Stomach (tissue), 9 donors: ENCODE results near the gene DHRS7B. TPM values are rescaled to one million over a fixed set of nuclear protein-coding genes. Genes with fewer than 3 reads are reported as not detected.
A peak's percentile ranks its signal among the peaks of the same experiment; 100 is the strongest.
"Not testable (repeated sequence)": the region's sequence is repeated elsewhere in the genome, so short reads cannot be mapped to it uniquely, and the experiment has no call there.

Experiments used
- DNase-seq, 2 donors: peaks; one replicate each; pipeline versions ENCODE4 v3.0.0 to v3.0.0-alpha.2; 2013 to 2019
- H3K27ac ChIP-seq, 5 donors: fragments of 200-600 bp in 4 of 5; sonication (generic) in 4 of 5; one replicate each; pipeline ENCODE4 v1.5.1; 2013 to 2019; ENCODE audit warnings: mild to moderate bottlenecking in 1 of 5, moderate library complexity in 1 of 5
- H3K27me3 ChIP-seq, 3 donors: fragments of 200-600 bp; sonication (generic); one replicate each; pipeline ENCODE4 v1.5.1; 2017 to 2019; ENCODE audit warnings: mixed run types in 1 of 3
- H3K36me3 ChIP-seq, 4 donors: fragments of 200-600 bp; sonication (generic); 1 replicate in 3 of 4; 2 replicates in 1 of 4; pipeline ENCODE4 v1.5.1; 2016 to 2019
- H3K4me1 ChIP-seq, 4 donors: fragments of 200-600 bp; sonication (generic); one replicate each; pipeline ENCODE4 v1.5.1; 2016 to 2019
- H3K4me3 ChIP-seq, 4 donors: fragments of 200-600 bp; sonication (generic) in 3 of 4; one replicate each; pipeline ENCODE4 v1.5.1; 2016 to 2019; ENCODE audit warnings: mild to moderate bottlenecking in 1 of 4
- H3K9me3 ChIP-seq, 4 donors: fragments of 200-600 bp; sonication (generic); one replicate each; pipeline ENCODE4 v1.5.1; 2016 to 2019
- EP300 ChIP-seq: sonication (generic); formaldehyde crosslinking; IDR thresholded peaks from one replicate; pipeline ENCODE4 v1.6.1; 2017; ENCODE audit warnings: antibody characterized with exemption
- POLR2A ChIP-seq, 4 donors: fragments of 450-650 bp; IDR thresholded peaks; one replicate each; pipeline ENCODE4 v1.6.1; 2016; ENCODE audit warnings: antibody characterized with exemption in 4 of 4, control low read depth in 2 of 4, mild to moderate bottlenecking in 1 of 4, moderate library complexity in 1 of 4
- POLR2AphosphoS5 ChIP-seq, 3 donors: sonication (generic); formaldehyde crosslinking; IDR thresholded peaks; one replicate each; pipeline ENCODE4 v1.6.1; 2016; ENCODE audit warnings: antibody characterized with exemption in 3 of 3
- WGBS, 5 donors: extraction: QIAGEN DNeasy Blood & Tissue Kit in 3 of 5; methylation state at CpG; one replicate each; pipeline versions ENCODE4 v1.1.5 to v1.1.7; 2013 to 2018; 5-methylcytosine and 5-hydroxymethylcytosine counted together
- intact Hi-C: fragments of 100-400 bp; cut with DNase I; formaldehyde crosslinking; loops from one replicate; pipeline ENCODE4 v1.15.1; 2023; ENCODE audit warnings: low total_unique reads
- polyA plus RNA-seq, 3 donors: library from polyadenylated mRNA; stranded (reverse); fragments of 200-250 nt; gene quantifications; one replicate each; pipeline ENCODE4 v1.2.3, GENCODE V29; 2013
- total RNA-seq, 5 donors: library from RNA; depleted of rRNA; stranded (reverse); fragments of >200 nt; gene quantifications; one replicate each; pipeline versions ENCODE4 v1.1.0 to v1.2.3, GENCODE V29; 2014 to 2016
- TF ChIP-seq, protein P1 (sequence below), 7 experiments: fragments of 450-650 bp in 4 of 7; fragments of 200-600 bp in 3 of 7; sonication (generic) in 3 of 7; IDR thresholded peaks; one replicate each; pipeline ENCODE4 v1.5.1; 2016 to 2019; ENCODE audit warnings: antibody characterized with exemption in 7 of 7, control low read depth in 2 of 7, mild to moderate bottlenecking in 1 of 7
- donor health status: healthy with polysubstance abuse.
- donor health status: Bipolar disorder and iron deficiency.
- donor health status: healthy.

DHRS7B gene
- total and polyA plus RNA-seq, 8 donors, result 5.8 to 32.9 (median 20.3) TPM; not detected in 1

DNA sequence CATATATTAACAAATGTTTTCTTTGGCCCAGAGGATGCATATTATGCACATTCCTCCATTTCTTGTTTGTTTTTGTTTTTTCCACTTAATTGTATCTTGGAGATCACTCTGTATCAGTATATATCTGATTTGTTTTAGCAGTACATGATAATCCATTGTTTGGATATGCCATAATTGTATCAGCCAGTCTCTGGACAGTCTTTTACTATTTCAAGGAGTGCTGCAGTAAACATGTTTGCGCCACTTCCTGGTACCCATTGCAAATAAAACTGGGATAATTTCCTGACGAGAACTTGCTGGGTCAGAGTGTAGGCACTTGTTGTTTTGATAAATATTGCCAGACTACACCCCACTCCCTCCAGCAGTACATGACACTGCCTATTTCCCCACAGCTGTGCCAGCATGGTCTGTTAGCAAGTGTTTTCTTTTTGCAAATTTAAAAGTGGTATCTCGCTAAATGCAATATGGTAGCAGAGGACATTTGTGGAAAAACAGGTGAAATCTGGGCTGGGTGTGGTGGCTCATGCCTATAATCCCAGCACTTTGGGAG, 92.1 kb downstream of the DHRS7B start:
- no peak for DNase-seq
- H3K27me3 ChIP-seq, result no peaks in the 10 kb centered on the region
- H3K27ac ChIP-seq, result no peak overlapping the region
- H3K9me3 ChIP-seq, result no peaks in the 10 kb centered on the region
- peaks cover 8 to 42% (median 25%) of the 10 kb centered on the region in 4 donors for H3K4me1 ChIP-seq
- TF ChIP-seq POLR2AphosphoS5 (IDR thresholded peaks at IDR 0.05) (no peak), EP300 (no peak), POLR2A (IDR thresholded peaks at IDR 0.05) (no peak)
- TF ChIP-seq, protein P1, sequence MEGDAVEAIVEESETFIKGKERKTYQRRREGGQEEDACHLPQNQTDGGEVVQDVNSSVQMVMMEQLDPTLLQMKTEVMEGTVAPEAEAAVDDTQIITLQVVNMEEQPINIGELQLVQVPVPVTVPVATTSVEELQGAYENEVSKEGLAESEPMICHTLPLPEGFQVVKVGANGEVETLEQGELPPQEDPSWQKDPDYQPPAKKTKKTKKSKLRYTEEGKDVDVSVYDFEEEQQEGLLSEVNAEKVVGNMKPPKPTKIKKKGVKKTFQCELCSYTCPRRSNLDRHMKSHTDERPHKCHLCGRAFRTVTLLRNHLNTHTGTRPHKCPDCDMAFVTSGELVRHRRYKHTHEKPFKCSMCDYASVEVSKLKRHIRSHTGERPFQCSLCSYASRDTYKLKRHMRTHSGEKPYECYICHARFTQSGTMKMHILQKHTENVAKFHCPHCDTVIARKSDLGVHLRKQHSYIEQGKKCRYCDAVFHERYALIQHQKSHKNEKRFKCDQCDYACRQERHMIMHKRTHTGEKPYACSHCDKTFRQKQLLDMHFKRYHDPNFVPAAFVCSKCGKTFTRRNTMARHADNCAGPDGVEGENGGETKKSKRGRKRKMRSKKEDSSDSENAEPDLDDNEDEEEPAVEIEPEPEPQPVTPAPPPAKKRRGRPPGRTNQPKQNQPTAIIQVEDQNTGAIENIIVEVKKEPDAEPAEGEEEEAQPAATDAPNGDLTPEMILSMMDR (IDR thresholded peaks at IDR 0.05), result no peak
- intact Hi-C loops, result loop anchor here (10.0 kb wide), 1 partner anchor 94 kb away; the partner anchor contains the start of gene DHRS7B
- 65 to 75% (median 69%) methylated on average over 3 of the region's 3 CpGs for WGBS, 5 donors
- no peak overlapping the region for H3K4me3 ChIP-seq
- H3K36me3 ChIP-seq, result peaks cover 0 to 31% (median 22%) of the 10 kb centered on the region in 4 donors

DNA sequence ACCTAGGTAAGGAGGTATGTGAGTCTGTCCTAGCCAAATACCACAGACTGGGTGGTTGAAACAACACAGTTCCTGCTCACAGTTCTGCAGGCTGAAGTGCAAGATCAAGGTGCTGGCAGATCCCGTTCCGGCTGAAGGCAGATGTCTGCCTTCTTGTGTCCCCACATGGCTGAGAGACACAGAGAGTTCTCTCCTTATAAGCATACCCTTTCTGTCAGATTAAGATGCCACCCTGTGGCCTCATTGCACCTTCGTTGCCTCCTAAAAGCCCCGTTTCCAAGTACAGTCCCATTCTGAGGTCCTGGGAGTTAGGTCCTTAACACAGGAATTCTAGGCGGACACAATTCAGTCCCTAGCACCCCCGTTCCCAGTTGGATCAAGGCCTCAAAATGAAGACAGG, 96.3 kb downstream of the DHRS7B start:
- peaks cover 0 to 12% (median 8%) of the 10 kb centered on the region in 4 donors for H3K4me1 ChIP-seq
- no peaks in the 10 kb centered on the region for H3K9me3 ChIP-seq
- H3K27ac ChIP-seq, result no peak overlapping the region
- TF ChIP-seq POLR2A (IDR thresholded peaks at IDR 0.05), result no peak
- no peak for TF ChIP-seq POLR2AphosphoS5 (IDR thresholded peaks at IDR 0.05)
- no peak for TF ChIP-seq EP300
- TF ChIP-seq, protein P1 (IDR thresholded peaks at IDR 0.05), result no peak
- no peak overlapping the region for H3K4me3 ChIP-seq
- intact Hi-C loops, result no loop called here
- DNase-seq, result no peak
- H3K36me3 ChIP-seq, result peaks cover 0 to 31% (median 22%) of the 10 kb centered on the region in 4 donors
- no peaks in the 10 kb centered on the region for H3K27me3 ChIP-seq
- WGBS, 5 donors, result 91 to 97% (median 95%) methylated on average over 5 to 6 of the region's 6 CpGs

DNA sequence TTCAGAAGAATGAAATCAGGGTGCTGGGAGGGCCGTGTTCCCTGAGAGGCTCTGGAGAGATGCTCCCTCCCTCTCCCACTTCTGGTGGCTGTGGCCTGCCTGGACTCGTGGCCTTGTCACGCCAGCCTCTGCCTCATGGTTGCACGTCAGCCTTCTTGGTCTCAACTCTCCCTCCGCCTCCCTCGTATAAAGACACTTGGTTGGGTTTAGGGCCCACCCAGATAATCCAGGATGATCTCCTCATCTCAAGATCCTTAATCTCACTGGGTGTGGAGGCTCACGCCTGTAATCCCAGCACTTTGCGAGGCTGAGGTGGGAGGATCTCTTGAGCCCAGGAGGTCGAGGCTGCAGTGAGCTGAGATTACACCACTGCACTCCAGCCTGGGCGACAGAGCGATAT, 100.5 kb downstream of the DHRS7B start:
- intact Hi-C loops, DNase-seq: not testable (repeated sequence)

DNA sequence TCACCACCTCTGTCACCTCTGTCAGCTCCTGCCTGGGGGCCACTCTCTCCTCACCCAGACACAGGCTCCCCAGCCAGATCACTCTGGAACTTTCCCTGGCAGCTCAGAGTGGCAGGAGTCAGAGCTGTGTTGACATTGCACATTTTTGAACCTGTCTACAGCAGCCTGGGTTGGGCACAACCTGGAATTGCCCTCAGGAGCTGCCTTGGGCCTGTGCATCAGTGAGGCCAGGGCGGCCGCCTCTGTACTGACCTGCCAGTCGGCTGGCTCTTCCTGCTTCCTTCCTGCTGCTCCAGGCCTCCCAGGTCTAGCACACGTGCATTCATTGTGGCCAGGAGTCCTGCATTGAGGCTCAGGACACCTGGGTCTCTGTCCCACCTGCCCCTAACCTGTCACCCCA, 101.3 kb downstream of the DHRS7B start:
- H3K4me1 ChIP-seq, result no peaks in the 10 kb centered on the region
- peaks cover 0 to 2% (median under 1%) of the 10 kb centered on the region in 4 donors for H3K36me3 ChIP-seq
- TF ChIP-seq, protein P1 (IDR thresholded peaks at IDR 0.05), result no peak
- no peak for TF ChIP-seq POLR2AphosphoS5 (IDR thresholded peaks at IDR 0.05)
- no peak for TF ChIP-seq EP300
- TF ChIP-seq POLR2A (IDR thresholded peaks at IDR 0.05), result no peak
- DNase-seq, result no peak
- WGBS, 5 donors, result 43 to 55% (median 48%) methylated on average over 4 of the region's 4 CpGs
- no peaks in the 10 kb centered on the region for H3K27me3 ChIP-seq
- H3K27ac ChIP-seq, result peak overlapping the region in 1 of 5 donors; percentile 9
- H3K4me3 ChIP-seq, result no peak overlapping the region
- peaks cover 0 to 4% (median 0%) of the 10 kb centered on the region in 4 donors for H3K9me3 ChIP-seq
- intact Hi-C loops, result no loop called here

More for the DNA sequence above, 100.5 kb downstream of the DHRS7B start:
- H3K4me3 ChIP-seq, H3K27me3 ChIP-seq, H3K27ac ChIP-seq, H3K4me1 ChIP-seq, H3K9me3 ChIP-seq: not testable (repeated sequence)
- 86 to 91% (median 89%) methylated on average over 11 of the region's 11 CpGs for WGBS, 5 donors
- peaks cover 0 to 11% (median 7%) of the 10 kb centered on the region in 4 donors for H3K36me3 ChIP-seq

DNA sequence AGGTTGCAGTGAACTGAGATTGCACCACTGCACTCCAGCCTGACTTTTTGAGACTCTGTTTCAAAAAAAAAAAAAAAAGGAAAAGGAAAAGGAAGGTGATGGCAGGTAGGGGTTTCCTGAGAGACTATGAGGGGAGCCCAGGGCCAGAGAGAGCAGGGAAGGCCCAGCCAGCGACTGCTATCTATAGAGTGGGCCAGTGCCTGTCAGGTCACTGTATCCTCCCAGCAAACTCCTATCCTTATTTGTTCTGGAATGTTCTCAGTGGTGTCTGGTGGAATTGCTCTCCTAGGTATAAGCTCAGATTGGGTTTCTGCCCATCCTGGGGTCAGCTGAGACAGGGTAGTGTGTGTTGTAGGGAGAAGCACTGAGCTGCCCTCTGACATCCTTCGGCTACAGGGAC, 102.1 kb downstream of the DHRS7B start:
- no peak for DNase-seq
- intact Hi-C loops, result no loop called here
- no peak overlapping the region for H3K4me3 ChIP-seq
- H3K36me3 ChIP-seq, result no peaks in the 10 kb centered on the region
- TF ChIP-seq POLR2AphosphoS5 (IDR thresholded peaks at IDR 0.05) (no peak), POLR2A (IDR thresholded peaks at IDR 0.05) (no peak), EP300 (no peak)
- TF ChIP-seq, protein P1 (IDR thresholded peaks at IDR 0.05), result no peak
- H3K4me1 ChIP-seq, result no peaks in the 10 kb centered on the region
- peaks cover 0 to 4% (median 0%) of the 10 kb centered on the region in 4 donors for H3K9me3 ChIP-seq
- no peaks in the 10 kb centered on the region for H3K27me3 ChIP-seq
- H3K27ac ChIP-seq, result no peak overlapping the region
- WGBS, 5 donors, result 77 to 92% (median 84%) methylated on average over 2 of the region's 2 CpGs
